Measurements from ENCODE around the gene GGA1. TPM values are rescaled to one million over a fixed set of nuclear protein-coding genes. Genes with fewer than 3 reads are reported as not detected.

Gene GGA1
- total and polyA plus RNA-seq, 9 of the 15 experiments (the other 6 are each of a cell fraction or from before 2014, with no cell fraction given) = 1.5 to 69.5 (median 31.6) TPM

DNA sequence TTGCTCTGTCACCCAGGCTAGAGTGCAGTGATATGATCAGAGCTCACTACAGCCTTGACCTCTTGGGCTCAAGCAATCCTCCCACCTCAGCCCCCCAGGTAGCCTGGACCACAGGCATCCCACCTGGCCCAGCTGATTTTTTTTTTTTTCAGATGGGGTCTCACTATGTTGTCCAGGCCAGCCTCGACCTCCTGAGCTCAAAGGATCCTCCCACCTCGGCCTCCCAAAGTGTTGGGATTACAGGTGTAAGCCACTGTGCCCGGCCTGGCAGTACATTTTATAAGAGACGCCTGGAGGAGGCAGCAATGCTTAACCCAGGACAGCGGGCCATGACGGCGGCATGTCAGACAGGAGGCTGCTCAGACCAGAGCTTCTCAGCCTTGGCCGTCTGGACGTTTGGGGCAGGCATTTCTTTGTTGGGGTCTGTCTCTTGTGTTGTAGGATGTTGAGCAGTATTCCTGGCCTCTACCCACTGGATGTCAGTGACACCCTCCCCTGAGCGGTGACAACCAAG is 33.1 kb upstream of the GGA1 start:
- H3K36me3 ChIP-seq (ENCODE audit: control insufficient read depth, insufficient read depth, low read length) = no peaks in the 10 kb centered on the region

More for the DNA sequence above, 33.1 kb upstream of the GGA1 start:
- Histone ChIP-seq H3K79me2 (ENCODE audit: control insufficient read depth, insufficient read depth, low read length) (no peaks in the 10 kb centered on the region), H3K4me2 (ENCODE audit: insufficient read depth, low read length) (no peak overlapping the region), H3K9ac (ENCODE audit: insufficient read depth in 1 of 2, low read depth in 2 of 2, low read length in 2 of 2) (no peak overlapping the region), H3K27me3 (ENCODE audit: control insufficient read depth in 2 of 2, insufficient read depth in 2 of 2, low read length in 2 of 2) (no peaks in the 10 kb centered on the region), H4K20me1 (replicated peaks; ENCODE audit: control insufficient read depth, insufficient read depth, low read length) (peaks cover 1% of the 10 kb centered on the region), H2AFZ (ENCODE audit: low read depth, low read length) (no peak overlapping the region), H3K4me3 (no peak overlapping the region), H3K27ac (ENCODE audit: extremely low read depth, low read depth, low read length) (no peak overlapping the region), H3K4me1 (replicated peaks in 1 of 2; ENCODE audit: control insufficient read depth in 2 of 2, insufficient read depth in 2 of 2, low read length in 2 of 2) (peaks cover 0 to 12% of the 10 kb centered on the region in 2 experiments; a peak in 2 of 5 replicates), H3K9me1 (ENCODE audit: control insufficient read depth, insufficient read depth, low read length) (no peaks in the 10 kb centered on the region), H3K9me3 (replicated peaks; ENCODE audit: control insufficient read depth, insufficient read depth, low read depth, low read length) (no peaks in the 10 kb centered on the region)
- in situ Hi-C loops (cut with MboI) = no loop called here
- no peak for FAIRE-seq
- ATAC-seq = no peak
- no peak for DNase-seq (ENCODE audit: extremely low read depth in 1 of 4, low spot score in 3 of 4)
- ChIA-PET POLR2A (interaction anchor here (2.2 to 2.8 kb wide), 2 partner anchors 9 to 14 kb away, joined by 9 to 17 read pairs; no protein-coding TSS in a partner anchor), CTCF (ENCODE audit: low intra/inter-chr PET ratio) (no interaction called here)
- BruUV-seq (replicated peaks) = no TSS peak
- intact Hi-C loops (cut with micrococcal nuclease) = no loop called here
- 38% methylated on average over 8 of the region's 10 CpGs for WGBS (ENCODE audit: insufficient coverage, low coverage, missing lambda C conversion rate)
- TF ChIP-seq ZNF121 (CRISPR knock-in tag; conservative IDR thresholded peaks at IDR 0.05) = peak; percentile 90
- TF ChIP-seq, protein P1, sequence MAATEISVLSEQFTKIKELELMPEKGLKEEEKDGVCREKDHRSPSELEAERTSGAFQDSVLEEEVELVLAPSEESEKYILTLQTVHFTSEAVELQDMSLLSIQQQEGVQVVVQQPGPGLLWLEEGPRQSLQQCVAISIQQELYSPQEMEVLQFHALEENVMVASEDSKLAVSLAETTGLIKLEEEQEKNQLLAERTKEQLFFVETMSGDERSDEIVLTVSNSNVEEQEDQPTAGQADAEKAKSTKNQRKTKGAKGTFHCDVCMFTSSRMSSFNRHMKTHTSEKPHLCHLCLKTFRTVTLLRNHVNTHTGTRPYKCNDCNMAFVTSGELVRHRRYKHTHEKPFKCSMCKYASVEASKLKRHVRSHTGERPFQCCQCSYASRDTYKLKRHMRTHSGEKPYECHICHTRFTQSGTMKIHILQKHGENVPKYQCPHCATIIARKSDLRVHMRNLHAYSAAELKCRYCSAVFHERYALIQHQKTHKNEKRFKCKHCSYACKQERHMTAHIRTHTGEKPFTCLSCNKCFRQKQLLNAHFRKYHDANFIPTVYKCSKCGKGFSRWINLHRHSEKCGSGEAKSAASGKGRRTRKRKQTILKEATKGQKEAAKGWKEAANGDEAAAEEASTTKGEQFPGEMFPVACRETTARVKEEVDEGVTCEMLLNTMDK (IDR thresholded peaks at IDR 0.05; ENCODE audit: borderline replicate concordance, insufficient read depth, low read depth, low read length, poor library complexity, severe bottlenecking) = no peak

Measured in K562 (cell line).